Keratinocyte (primary cell): ENCODE data around the gene TGM1. TPM values are rescaled to one million over a fixed set of nuclear protein-coding genes. Genes with fewer than 3 reads are reported as not detected.

Experiments
- DNase-seq: peaks from one replicate; pipeline ENCODE4 v3.0.0-alpha.2; 2011; ENCODE audit warnings: low read depth, missing footprints, low spot score
- FAIRE-seq: peaks from 2 replicates; lab custom pipeline; 2011; peaks lifted over from hg19 to GRCh38; lab: Jason Lieb, UNC
- H2AFZ ChIP-seq: 2 replicates; pipeline ENCODE4 v1.6.0; 2012; ENCODE audit warnings: low read length, control low read depth, inconsistent platforms; ENCODE audit not compliant: control insufficient read depth
- H3K27ac ChIP-seq: 2 replicates; pipeline ENCODE4 v1.5.1; 2011; ENCODE audit warnings: low read length; ENCODE audit not compliant: control insufficient read depth, insufficient read depth
- H3K27me3 ChIP-seq: 3 replicates; pipeline ENCODE4 v1.6.0; 2011; ENCODE audit warnings: low read length; ENCODE audit not compliant: control insufficient read depth, insufficient read depth; ENCODE audit errors: extremely low read depth
- H3K36me3 ChIP-seq, 2 experiments: 2 replicates in 1 of 2; 3 replicates in 1 of 2; pipeline ENCODE4 v1.5.1; 2011; ENCODE audit warnings: low read length in 2 of 2, mild to moderate bottlenecking in 1 of 2; ENCODE audit not compliant: control insufficient read depth in 2 of 2, insufficient read depth in 2 of 2; ENCODE audit errors: extremely low read depth in 1 of 2
- H3K4me1 ChIP-seq: 3 replicates; pipeline ENCODE4 v1.5.1; 2011; ENCODE audit warnings: low read length; ENCODE audit not compliant: control insufficient read depth, insufficient read depth; ENCODE audit errors: extremely low read depth
- H3K4me2 ChIP-seq: 3 replicates; pipeline ENCODE4 v1.6.0; 2011; ENCODE audit warnings: low read depth, low read length; ENCODE audit not compliant: control insufficient read depth, insufficient read depth; ENCODE audit errors: extremely low read depth
- H3K4me3 ChIP-seq, 3 experiments: fragments of 200-600 bp in 1 of 3; sonication (generic) in 1 of 3; 2 replicates in 2 of 3; 3 replicates in 1 of 3; pipeline ENCODE4 v1.5.1; 2011 to 2016; ENCODE audit warnings: low read length in 3 of 3, mild to moderate bottlenecking in 3 of 3, control low read depth in 2 of 3, inconsistent platforms in 1 of 3, low read depth in 1 of 3, mixed read lengths in 1 of 3, mixed run types in 1 of 3, moderate library complexity in 1 of 3; ENCODE audit not compliant: control insufficient read depth in 2 of 3, insufficient read depth in 2 of 3; ENCODE audit errors: extremely low read depth in 1 of 3
- H3K79me2 ChIP-seq: 2 replicates; pipeline ENCODE4 v1.6.0; 2012; ENCODE audit warnings: low read length; ENCODE audit not compliant: control insufficient read depth, insufficient read depth
- H3K9ac ChIP-seq: 3 replicates; pipeline ENCODE4 v1.6.0; 2011; ENCODE audit warnings: low read length; ENCODE audit not compliant: control insufficient read depth, insufficient read depth; ENCODE audit errors: extremely low read depth
- H3K9me1 ChIP-seq: 3 replicates; pipeline ENCODE4 v1.6.0; 2011; ENCODE audit warnings: low read length; ENCODE audit not compliant: control insufficient read depth, insufficient read depth; ENCODE audit errors: extremely low read depth
- H3K9me3 ChIP-seq: 2 replicates; pipeline ENCODE4 v1.5.1; 2012; ENCODE audit warnings: low read depth, low read length; ENCODE audit not compliant: control insufficient read depth
- H4K20me1 ChIP-seq: 3 replicates; pipeline ENCODE4 v1.6.0; 2011; ENCODE audit warnings: low read length; ENCODE audit not compliant: control insufficient read depth, insufficient read depth; ENCODE audit errors: extremely low read depth
- EZH2 ChIP-seq: IDR thresholded peaks from one replicate; pipeline ENCODE4 v1.6.1; 2012; ENCODE audit warnings: inconsistent platforms, mild to moderate bottlenecking, low read length, moderate library complexity
- dilution Hi-C: fragments of 300-500 bp; cut with MboI; formaldehyde crosslinking; loops from one replicate; pipeline ENCODE4 v1.7.0; 2020; ENCODE audit warnings: low sequenced_read_pairs; ENCODE audit not compliant: extremely low pct_ligation_motif_present
- polyA plus RNA-seq, 5 experiments: library from polyadenylated mRNA; depleted of rRNA in 3 of 5; stranded (reverse) in 3 of 5; stranded (forward) in 1 of 5; unstranded in 1 of 5; fragments of >200 nt; gene quantifications; 1 replicate in 1 of 5; 2 replicates in 3 of 5; 3 replicates in 1 of 5; pipeline versions ENCODE4 v1.2.1 to v1.2.3, GENCODE V29; 2011 to 2012; ENCODE audit warnings: missing spikeins in 2 of 5, low read depth in 1 of 5, low replicate concordance in 1 of 5
- TF ChIP-seq, protein P1 (sequence below), 3 experiments: IDR thresholded peaks in 1 of 3; conservative IDR thresholded peaks in 1 of 3; optimal IDR thresholded peaks in 1 of 3; 2 replicates in 2 of 3; 3 replicates in 1 of 3; pipeline versions ENCODE3 to v1.5.1; 2011; ENCODE audit warnings: low read length in 3 of 3, mild to moderate bottlenecking in 3 of 3, moderate library complexity in 2 of 3, control low read depth in 1 of 3, inconsistent platforms in 1 of 3; ENCODE audit not compliant: insufficient read depth in 2 of 3; ENCODE audit errors: extremely low read depth in 1 of 3

Gene TGM1
- polyA plus RNA-seq, 1 donor (not counting 4 experiments of a cell fraction or from before 2014, with no cell fraction given) = 16.1 TPM

DNA sequence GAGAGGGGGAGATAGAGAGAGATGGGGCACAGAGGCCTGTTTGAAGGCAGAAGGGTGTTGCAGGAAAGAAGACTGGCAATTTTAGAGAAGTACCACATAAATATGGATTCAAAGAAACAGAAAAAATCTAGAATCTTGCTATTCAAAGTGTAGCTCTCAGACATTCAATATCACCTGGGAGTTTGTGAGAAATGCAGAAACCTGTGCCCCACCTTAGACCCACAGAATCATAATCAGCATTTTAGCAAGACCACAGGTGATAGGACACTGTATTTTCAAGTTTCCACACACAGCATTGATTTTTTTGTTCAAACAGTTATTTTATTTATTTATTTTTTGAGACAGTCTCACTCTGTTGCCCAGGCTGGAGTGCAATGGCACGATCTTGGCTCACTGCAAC is 34.1 kb downstream of the TGM1 start:
- Histone ChIP-seq H3K9me1 (no peaks in the 10 kb centered on the region), H2AFZ (no peak overlapping the region), H3K4me1 (peaks cover 36% of the 10 kb centered on the region), H3K4me3 (no peak overlapping the region), H3K4me2 (no peak overlapping the region), H4K20me1 (no peaks in the 10 kb centered on the region), H3K27ac (no peak overlapping the region), H3K36me3 (peaks cover 2 to 5% of the 10 kb centered on the region in 2 experiments), H3K9me3 (no peaks in the 10 kb centered on the region), H3K27me3 (no peaks in the 10 kb centered on the region), H3K79me2 (peaks cover 75% of the 10 kb centered on the region), H3K9ac (no peak overlapping the region)
- FAIRE-seq = no peak
- no peak for DNase-seq
- TF ChIP-seq EZH2 = no peak
- TF ChIP-seq, protein P1, sequence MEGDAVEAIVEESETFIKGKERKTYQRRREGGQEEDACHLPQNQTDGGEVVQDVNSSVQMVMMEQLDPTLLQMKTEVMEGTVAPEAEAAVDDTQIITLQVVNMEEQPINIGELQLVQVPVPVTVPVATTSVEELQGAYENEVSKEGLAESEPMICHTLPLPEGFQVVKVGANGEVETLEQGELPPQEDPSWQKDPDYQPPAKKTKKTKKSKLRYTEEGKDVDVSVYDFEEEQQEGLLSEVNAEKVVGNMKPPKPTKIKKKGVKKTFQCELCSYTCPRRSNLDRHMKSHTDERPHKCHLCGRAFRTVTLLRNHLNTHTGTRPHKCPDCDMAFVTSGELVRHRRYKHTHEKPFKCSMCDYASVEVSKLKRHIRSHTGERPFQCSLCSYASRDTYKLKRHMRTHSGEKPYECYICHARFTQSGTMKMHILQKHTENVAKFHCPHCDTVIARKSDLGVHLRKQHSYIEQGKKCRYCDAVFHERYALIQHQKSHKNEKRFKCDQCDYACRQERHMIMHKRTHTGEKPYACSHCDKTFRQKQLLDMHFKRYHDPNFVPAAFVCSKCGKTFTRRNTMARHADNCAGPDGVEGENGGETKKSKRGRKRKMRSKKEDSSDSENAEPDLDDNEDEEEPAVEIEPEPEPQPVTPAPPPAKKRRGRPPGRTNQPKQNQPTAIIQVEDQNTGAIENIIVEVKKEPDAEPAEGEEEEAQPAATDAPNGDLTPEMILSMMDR (optimal IDR thresholded peaks at IDR 0.05 in 1 of 3, IDR thresholded peaks at IDR 0.05 in 1 of 3, conservative IDR thresholded peaks at IDR 0.05 in 1 of 3; ENCODE audit: extremely low read depth in 1 of 3, insufficient read depth in 2 of 3, low read length in 3 of 3) = no peak
- dilution Hi-C loops = no loop called here

DNA sequence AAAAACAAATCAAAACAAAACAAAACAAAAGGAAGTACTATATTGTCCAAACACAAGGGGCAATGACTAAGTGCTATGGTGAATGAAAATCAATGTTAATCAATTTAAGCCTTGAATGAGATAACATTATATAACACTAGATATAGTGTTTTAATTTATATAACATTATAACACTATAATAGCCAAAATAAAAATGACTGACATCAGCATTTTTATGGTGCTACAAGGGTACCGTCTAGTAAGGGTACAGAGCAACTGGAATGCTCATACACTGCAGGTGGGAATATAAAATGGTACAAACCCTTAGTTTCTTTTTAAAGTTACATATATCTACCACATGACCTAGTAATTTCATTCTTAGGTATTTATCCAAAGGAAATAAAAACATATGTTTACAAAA is 36.5 kb downstream of the TGM1 start:
- no peaks in the 10 kb centered on the region for H3K9me1 ChIP-seq
- peaks cover 79% of the 10 kb centered on the region for H3K79me2 ChIP-seq
- dilution Hi-C loops = no loop called here
- DNase-seq (no peak), FAIRE-seq (no peak)
- H3K27me3 ChIP-seq = no peaks in the 10 kb centered on the region
- H3K27ac ChIP-seq = no peak overlapping the region
- no peaks in the 10 kb centered on the region for H4K20me1 ChIP-seq
- H3K4me3 ChIP-seq = no peak overlapping the region
- no peaks in the 10 kb centered on the region for H3K9me3 ChIP-seq
- TF ChIP-seq, protein P1 (optimal IDR thresholded peaks at IDR 0.05 in 1 of 3, IDR thresholded peaks at IDR 0.05 in 1 of 3, conservative IDR thresholded peaks at IDR 0.05 in 1 of 3; ENCODE audit: extremely low read depth in 1 of 3, insufficient read depth in 2 of 3, low read length in 3 of 3) = no peak
- TF ChIP-seq EZH2 = no peak
- H2AFZ ChIP-seq = no peak overlapping the region
- H3K36me3 ChIP-seq = peaks cover 2 to 5% of the 10 kb centered on the region in 2 experiments
- no peak overlapping the region for H3K4me2 ChIP-seq
- H3K9ac ChIP-seq = no peak overlapping the region
- peaks cover 22% of the 10 kb centered on the region for H3K4me1 ChIP-seq
